CD4-positive, alpha-beta T cell treated with Interleukin-17A for 1 hour (primary cell): Measurements from ENCODE around the gene ZNF549.
"Not testable (repeated sequence)": the region's sequence is repeated elsewhere in the genome, so short reads cannot be mapped to it uniquely, and the experiment has no call there.

Experiments
- DNase-seq: peaks from one replicate; pipeline ENCODE4 v3.0.0-alpha.2; 2020

Gene ZNF549

DNA sequence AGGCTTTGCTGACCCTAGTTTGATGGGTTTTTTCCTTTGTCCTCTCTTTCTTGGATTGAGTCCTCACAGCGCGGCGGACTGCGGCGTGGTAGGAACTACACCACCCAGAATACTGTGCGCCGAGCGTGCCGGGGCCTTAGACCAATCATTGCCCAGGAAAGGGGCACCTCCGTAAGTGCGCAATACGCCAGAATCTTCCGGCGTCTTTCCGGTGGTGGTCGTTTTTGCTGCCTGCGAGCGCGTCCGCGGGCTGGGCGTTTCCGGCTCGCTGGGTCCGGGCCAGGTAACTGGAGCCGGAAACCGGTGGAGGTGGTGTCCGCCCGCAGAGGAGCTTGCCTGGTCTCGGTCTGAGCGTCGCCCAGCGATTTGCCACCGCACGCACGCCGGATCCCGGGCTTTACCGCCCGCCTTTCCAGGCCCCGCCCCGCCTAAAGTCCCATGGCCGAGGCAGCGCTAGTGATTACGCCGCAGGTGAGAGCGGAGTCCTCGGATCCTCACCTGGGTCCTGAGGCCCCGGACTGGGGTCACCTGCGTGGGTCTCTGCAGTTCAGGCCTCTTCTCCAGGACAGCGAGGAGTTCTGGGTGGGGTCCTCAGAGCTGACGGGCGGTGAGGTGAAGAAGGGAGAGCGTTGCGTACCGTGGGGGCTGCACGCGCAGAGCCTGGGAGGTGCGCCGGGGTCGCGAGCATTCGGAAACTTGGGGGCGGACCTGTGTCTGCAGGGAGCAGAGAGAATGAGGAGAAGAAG is at the start of gene ZNF549:
TSS of gene ZNF549 (plus strand) at position 221 of the 746 bp plus-strand sequence. CDS start at position 439, 218 bp downstream.
- DNase-seq = peak; percentile 94

DNA sequence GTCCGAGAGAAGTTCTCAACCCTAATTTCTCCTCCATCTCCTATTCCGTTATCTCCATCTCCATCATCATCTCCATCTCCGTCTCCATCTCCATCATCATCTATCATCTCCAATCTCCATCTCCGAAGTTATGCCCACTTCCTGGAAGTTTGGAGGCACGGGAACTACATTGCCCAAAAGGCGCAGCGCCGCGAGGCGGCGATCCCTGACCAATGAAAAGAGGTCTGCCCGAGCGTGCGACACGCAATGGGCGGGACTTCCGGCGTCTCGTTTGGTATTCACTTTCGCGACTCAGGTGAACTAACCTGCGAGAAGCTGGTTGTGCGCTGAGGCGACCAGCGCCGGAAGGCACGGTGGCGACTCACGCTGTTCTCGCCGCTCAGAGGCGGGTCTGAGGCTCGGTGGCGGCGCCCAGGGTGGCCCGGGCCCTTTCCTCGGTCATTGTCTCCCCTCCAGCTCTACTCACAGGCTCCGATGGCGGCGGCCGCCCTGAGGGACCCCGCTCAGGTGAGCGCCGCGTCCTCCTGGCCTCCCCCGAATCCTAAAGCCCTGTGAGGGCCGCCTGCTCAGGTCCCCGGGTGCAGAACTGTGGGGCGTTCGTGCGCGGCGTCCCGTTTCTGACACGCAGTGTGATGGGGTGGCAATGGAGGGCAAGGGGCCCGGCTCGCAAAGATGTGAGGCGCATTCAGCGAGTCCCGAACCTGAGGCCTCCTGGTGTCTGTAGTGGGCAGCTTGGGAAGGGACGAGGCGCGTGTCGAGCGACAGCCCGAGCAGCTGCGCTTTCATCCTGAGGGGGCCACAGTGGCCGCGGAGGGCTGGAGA is 39.5 kb upstream of the ZNF549 start, which contains the start of gene ZNF419:
TSS of gene ZNF419 (plus strand) at position 274 of the 822 bp plus-strand sequence. CDS start at position 475, 201 bp downstream.
- DNase-seq = peak; percentile 95

DNA sequence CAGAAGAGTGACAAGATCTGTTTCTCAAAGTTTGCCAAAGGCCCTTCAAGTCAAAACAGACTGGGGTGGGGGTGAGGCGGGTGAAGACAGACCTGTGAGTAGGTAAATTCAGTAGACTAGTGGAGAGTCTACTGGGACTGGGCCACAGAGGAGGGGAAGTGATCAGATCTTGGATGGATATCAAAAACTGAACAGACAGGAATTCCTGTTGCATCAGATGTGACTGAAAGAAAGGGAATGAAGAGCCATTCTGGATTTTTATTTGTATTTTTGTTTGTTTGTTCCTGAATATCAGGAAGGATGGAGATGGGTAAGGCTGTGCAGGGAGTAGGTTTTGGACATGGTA is 38.9 kb upstream of the ZNF549 start:
- DNase-seq = not testable (repeated sequence)

DNA sequence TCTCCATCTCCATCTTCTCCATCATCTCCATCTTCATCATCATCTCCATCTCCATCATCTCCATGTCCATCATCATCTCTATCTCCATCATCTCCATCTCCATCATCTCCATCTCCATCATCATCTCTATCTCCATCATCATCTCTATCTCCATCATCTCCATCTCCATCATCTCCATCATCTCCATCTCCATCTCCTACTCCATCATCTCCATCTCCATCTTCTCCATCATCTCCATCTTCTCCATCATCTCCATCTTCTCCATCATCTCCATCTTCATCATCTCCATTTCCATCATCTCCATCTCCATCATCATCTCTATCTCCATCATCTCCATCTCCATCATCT is 27.9 kb upstream of the ZNF549 start:
- DNase-seq = not testable (repeated sequence)

DNA sequence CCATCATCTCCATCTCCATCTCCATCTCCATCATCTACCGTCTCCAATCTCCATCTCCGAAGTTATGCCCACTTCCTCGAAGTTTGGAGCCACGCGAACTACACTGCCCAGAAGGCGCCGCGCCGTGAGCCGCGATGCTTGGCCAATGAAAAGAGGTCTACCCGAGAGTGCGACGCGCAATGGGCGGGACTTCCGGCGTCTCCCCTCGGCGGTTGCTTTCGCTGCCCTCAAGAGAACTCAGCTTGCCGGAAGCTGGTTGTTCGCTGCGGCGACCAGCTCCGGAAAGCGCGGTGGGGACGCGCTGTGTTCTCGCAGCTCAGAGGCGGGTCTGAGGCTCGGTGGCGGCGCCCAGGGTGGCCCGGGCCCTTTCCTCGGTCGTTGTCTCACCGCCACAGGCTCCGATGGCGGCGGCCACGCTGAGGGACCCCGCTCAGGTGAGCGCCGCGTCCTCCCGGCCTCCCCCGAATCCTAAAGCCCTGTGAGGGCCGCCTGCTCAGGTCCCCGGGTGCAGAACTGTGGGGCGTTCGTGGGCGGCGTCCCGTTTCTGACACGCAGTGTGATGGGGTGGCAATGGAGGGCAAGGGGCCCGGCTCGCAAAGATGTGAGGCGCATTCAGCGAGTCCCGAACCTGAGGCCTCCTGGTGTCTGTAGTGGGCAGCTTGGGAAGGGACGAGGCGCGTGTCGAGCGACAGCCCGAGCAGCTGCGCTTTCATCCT is 27.3 kb upstream of the ZNF549 start, which contains the start of gene ZNF773:
TSS of gene ZNF773 (plus strand) at position 259 of the 716 bp plus-strand sequence. CDS start at position 402, 143 bp downstream.
- DNase-seq = peak; percentile 97

DNA sequence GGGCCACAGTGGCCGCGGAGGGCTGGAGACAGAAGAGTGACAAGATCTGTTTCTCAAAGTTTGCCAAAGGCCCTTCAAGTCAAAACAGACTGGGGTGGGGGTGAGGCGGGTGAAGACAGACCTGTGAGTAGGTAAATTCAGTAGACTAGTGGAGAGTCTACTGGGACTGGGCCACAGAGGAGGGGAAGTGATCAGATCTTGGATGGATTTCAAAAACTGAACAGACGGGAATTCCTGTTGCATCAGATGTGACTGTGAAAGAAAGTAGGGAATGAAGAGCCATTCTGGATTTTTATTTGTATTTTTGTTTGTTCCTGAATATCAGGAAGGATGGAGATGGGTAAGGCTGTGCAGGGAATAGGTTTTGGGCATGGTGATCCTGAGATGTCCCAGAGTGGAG is 26.8 kb upstream of the ZNF549 start:
- DNase-seq = not testable (repeated sequence)

DNA sequence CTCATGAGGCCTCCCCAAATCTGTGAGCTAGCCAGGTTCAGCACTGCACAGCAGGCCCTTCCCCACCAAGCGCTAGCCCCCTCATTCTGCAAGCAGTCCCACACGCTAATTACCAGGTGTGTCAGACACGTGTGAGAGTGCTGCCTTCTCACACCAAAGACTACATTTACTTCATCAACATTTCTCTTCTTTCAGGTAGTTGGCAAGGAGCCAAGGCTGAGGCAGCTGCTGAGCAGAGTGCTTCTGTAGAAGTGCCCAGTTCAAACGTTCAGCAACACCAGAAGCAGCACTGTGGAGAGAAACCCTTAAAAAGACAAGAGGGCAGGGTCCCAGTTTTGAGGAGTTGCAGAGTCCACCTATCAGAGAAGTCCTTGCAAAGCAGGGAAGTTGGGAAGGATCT is 21.0 kb upstream of the ZNF549 start:
- DNase-seq = no peak

DNA sequence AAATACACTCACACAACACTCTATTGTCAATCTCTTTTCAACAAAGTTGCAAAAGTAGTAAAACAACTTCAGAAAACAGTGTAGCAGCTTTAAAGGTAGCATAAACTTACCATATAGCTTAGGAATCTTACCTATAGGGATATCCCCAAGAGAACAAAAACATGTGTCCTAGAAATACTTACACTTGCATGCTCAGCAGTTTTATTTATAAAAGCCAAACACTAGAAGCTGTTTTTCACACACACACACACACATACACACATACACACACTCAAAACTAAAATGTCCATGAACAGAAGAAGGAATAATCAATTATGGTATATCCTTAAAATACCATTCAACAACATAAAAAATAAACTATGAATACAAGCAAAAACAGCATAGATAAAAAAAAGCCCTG is 15.7 kb upstream of the ZNF549 start:
- no peak for DNase-seq

DNA sequence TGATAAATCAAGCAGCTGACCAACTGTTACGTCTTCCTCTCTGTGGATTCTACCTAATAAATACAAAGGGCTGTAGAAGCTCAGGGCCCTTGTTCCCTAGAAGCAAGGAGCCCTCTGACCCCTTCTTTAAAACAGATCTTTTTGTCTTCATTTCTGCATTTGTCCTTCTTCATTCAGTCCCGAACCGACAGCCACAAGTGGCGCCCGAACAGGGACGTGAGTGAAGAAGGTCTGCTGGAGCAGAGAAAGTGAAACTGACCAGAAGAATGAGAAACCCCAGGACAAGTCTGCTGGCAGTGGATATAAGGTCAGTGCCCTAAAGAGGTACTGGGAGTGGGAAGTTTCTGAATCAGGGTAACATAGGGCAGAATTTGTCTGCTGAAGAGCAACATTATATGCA is 14.3 kb upstream of the ZNF549 start:
- peak; percentile 11 for DNase-seq

DNA sequence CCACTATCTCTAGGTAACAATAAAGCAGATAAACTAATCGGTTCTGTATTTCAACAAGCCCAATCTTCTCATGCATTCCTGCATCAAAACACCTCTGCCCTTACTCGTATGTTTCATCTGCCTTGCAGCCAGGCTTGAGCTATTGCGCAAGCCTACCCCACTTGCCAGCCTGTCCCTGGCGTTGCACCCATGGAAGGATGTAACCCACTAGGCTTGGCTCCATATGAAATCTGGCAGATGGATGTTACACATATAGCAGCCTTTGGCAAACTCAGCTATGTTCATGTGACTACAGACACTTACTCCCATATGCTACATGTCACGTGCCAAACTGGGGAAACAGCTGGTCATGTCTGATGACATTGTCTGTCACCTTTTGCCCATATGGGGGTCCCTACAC is 11.9 kb upstream of the ZNF549 start:
- no peak for DNase-seq

DNA sequence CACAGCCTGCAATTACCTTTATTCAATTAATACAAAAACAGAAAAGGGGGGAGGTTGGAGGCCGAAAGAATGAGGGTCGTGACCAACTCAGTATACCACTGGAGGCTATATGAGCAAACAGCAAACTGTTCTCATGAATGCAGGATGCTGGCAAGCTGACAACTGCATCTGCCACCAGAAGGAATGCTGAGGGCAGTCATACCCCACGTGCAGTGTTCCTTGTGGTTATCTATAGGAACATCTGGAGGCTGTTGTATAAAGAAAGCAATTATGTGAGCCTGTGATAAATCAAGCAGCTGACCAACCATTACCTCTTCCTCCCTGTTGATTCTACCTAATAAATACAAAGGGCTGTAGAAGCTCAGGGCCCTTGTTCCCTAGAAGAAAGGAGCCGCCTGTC is 9.1 kb upstream of the ZNF549 start:
- not testable (repeated sequence) for DNase-seq

DNA sequence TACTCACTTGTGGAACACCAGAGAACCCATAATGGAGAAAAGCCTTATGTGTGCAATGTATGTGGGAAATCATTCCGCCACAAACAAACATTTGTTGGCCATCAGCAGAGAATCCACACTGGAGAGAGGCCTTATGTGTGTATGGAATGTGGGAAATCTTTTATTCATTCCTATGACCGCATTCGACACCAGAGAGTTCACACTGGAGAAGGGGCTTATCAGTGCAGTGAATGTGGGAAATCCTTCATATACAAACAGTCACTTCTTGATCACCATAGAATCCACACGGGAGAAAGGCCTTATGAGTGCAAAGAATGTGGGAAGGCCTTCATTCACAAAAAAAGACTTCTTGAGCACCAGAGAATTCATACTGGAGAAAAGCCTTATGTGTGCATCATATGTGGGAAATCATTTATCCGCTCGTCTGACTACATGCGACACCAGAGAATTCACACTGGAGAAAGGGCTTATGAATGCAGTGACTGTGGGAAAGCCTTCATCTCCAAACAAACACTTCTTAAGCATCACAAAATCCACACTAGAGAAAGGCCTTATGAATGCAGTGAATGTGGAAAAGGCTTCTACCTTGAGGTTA is 10.9 kb downstream of the ZNF549 start:
- DNase-seq = no peak

DNA sequence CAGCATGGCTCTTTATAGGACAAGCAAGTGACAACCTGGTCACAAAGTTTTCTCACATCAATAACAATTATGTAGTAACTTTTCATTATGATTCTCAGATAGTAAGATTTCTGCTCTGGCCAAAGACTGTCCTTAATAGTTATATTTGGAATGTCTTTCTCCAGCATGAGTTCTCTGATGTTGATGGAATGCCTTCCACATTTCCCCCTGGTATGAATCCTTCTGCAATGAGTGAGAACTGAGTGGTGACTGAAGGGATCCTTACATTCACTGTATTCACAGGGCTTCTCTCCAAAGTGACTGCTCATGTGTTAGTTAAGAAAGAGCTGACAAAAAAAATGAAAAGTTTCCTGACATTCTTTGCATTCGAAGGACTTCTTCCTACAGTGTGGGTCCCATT is 19.4 kb downstream of the ZNF549 start:
- DNase-seq = no peak

DNA sequence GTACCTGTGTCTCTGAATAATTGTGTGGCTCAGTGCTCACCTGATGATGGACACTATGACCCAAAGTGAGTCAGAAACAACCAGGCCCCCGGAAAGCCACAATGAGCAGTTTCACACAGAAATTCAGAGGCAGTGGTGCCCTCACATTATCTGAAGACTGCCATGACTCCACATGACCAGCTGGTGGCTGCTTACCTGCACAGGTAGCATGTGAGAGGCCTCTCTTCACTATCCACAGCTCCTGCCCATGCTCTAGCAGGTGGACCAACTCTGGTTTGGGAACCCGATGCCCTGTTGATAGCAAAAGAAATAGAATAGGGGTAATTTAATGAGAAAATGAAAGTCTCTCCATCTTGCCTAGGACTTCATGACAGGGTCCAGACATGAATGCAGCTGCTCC is 25.3 kb downstream of the ZNF549 start:
- no peak for DNase-seq

DNA sequence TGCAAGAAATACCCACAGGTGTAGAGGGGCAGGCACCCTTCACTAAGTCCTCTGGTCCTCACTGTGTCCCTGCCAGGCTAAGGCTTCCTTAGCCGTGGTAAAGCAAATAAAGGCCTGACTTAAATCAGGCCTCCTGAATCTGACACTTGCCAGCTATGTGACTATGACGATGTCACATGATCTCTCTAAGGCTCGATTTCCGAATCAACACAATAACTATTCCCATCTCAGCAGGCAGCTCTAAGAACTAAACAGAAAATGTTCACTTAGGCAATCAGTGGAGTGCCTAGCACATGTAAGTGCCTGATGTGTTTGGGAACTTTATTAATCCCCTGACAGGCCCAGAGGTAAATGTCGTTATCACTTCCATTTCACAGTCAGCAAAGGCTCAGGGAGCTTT is 30.5 kb downstream of the ZNF549 start:
- DNase-seq = no peak

DNA sequence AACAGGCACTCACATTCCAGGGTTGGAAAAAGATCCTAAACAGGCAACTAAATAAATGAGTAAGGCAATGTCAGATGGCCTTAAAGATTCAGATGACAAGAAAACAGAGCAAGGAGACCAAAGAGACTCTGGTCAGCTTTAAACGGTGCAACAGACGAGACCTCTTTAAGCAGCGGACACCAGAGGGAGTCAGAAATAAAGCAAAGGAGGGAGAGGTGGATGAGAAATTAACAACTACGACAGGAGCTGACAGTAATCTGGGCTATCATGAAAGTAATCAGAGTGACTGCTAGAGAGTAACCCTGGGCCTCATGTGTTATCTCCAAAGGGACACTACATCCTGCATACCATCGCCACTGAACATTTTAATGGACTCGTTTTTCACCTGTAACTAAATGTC is 31.4 kb downstream of the ZNF549 start:
- DNase-seq = no peak

DNA sequence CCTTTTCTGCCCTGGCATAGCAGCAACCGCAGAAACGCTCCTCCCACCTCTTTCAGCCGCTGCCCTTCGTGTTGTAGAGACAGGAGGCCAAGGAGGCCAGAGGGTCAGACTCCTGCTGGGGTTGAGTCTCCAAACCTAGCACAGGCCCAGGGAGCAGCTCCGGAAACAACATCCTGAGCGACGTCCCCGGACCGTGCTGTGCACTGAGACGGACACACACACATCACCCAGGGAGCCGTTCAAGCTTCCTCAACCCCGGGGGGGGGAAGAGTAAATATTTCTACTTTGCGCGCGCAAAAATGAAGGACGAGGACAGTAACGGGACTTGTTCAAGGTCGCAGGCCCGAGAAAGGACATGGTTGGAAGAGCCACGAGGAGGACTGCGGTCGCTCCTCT is 31.9 kb downstream of the ZNF549 start:
- DNase-seq = peak; percentile 3

DNA sequence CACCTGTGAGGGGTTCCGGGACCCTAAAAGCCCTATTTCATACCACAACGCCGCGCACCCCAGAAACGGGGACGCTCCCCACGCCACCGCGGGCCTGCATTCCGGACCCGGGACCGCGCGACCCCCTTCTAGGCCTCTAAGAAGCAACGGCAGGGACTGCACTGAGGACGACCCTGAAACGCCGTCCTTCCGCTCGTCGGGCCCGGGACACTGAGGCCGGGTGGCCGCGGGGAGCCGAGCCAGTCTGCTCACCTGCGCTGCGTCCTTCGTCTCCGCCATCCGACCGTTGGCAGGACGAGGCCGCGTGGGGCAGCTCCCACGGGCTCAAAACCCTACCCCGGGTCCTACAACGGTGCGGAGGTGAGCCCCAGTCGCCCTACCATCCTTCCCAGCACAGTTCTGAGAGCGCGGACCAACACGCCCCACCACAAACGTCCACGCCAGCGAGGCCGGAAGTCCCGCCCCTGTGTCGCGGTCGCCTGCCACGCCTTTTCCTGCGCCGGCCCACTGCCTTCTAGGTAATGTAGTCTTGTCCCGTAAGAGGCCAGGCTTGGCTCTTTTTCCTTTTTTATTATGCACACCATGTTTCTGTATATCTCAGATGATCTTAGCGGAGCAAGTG is 32.4 kb downstream of the ZNF549 start, which contains the start of gene ZNF550:
TSS of gene ZNF550 (minus strand) at position 460 of the 622 bp plus-strand sequence. CDS start at position 279, 181 bp downstream.
- DNase-seq = peak; percentile 91

DNA sequence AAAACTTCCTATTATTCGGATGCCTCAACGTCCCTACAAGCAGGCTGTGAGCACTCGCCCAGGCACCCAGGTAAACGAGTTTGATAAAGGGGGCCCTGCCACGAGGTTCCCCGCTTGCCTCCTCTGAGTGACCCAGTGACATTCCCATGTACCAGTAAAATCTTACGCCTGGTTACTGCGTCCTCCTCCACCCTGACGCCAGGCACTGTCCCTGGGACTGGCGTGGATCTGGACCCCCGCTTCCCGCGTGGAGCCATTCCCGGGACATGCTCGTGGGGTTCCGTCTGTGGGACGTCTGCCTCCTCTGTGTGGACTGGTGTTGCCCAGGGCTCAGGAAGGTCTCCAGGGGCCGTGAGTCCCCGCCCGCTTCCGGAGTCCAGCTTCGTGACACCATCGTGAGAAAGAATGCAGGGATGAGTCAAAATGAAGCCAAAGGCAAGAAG is 32.9 kb downstream of the ZNF549 start:
- no peak for DNase-seq

DNA sequence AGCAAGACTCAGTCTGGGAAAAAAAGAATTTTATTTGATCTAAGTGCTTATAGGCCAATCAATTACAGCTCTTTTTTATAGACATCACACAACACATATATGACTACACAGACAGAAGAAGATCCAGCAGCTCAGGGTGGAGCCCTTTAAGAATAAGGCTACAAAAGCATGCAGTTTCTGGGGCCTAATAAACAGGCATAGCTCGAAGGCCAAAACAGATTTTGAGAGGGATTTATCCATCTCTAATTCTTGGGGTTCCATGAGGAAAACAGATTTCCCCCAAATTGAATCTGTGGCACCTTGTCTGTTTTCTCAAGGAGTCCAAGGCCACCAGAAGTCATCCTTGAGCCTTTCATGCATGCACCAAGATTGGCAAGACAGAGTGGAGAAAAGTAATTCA is 36.4 kb downstream of the ZNF549 start:
- no peak for DNase-seq

DNA sequence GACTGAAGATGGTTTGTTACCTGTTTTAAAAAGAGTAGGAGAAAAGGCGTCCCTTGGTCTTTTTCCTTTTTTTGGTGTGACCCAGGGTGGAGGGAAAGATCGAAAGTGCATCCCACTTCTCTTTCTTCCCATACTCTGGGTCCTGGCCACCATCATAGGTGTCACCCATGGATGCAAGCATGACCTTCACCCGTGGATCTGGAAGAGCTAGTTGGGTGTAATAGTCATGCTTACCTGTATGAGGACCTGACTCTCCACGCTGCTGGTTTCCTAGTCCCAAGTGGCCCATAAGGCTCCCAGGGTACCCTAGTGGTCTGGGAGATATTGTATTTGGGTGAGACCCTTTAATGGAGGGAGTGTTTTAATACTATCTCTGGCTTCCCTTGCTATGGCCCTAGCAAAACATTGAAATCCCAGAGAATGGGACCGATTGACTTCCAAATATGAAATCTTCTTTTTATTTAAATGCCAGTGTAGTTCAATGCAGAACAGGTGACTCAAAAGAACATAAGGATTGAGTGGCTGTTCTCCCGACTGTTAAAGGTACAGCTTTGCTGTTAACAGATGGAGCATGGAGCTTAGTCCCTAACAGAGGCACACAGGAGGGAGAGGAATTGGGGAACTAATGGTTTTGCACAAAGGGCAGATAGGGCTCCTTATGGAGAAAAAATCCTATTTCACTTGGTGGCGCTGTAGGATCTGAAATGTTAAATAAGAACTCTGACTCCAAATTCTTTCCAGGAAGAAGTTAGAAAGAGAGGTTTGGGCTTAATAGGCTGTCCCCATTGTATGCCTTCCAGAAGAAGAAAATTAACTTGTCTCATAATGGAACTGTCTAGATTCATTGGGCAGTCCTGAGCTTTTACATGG is 39.5 kb downstream of the ZNF549 start:
- DNase-seq = no peak
